ENCODE data around the gene HHEX. TPM values are rescaled to one million over a fixed set of nuclear protein-coding genes. Genes with fewer than 3 reads are reported as not detected.

HHEX gene
- total RNA-seq, 1 experiment from 2014 or later, result 11.0 TPM

- DNase-seq (ENCODE audit: low read depth, low spot score) (no peak), ATAC-seq (no peak)
- H2AFZ ChIP-seq (ENCODE audit: low read depth, low read length, poor library complexity, severe bottlenecking), result no peak overlapping the region
- no TSS peak for BruUV-seq (replicated peaks)
- no peaks in the 10 kb centered on the region for H3K9me3 ChIP-seq (ENCODE audit: control insufficient read depth in 1 of 2, insufficient read depth in 1 of 2, low read depth in 1 of 2, low read length in 2 of 2)
- H3K36me3 ChIP-seq (ENCODE audit: control insufficient read depth in 1 of 2, insufficient read depth in 2 of 2, low read length in 2 of 2), result no peaks in the 10 kb centered on the region
- H3K27ac ChIP-seq (ENCODE audit: low read depth, low read length), result no peak overlapping the region
- no peaks in the 10 kb centered on the region for H3K4me1 ChIP-seq (ENCODE audit: control insufficient read depth in 1 of 2, insufficient read depth in 2 of 2, low read length in 2 of 2)
- H3K79me2 ChIP-seq (ENCODE audit: insufficient read depth, low read length), result no peaks in the 10 kb centered on the region
- H3K4me3 ChIP-seq (replicated peaks in 1 of 2; ENCODE audit: low read depth in 1 of 2, low read length in 2 of 2), result no peak overlapping the region
- POLR2A ChIA-PET, result no interaction called here
- no peak overlapping the region for H3K4me2 ChIP-seq (ENCODE audit: low read length)
- CTCF ChIA-PET, result no interaction called here
- H4K20me1 ChIP-seq (ENCODE audit: insufficient read depth), result no peaks in the 10 kb centered on the region
- intact Hi-C loops (cut with micrococcal nuclease), result no loop called here
- TF ChIP-seq YY1 (IDR thresholded peaks at IDR 0.05; ENCODE audit: extremely low read depth, insufficient replicate concordance, low read depth, low read length) (no peak), SRF (IDR thresholded peaks at IDR 0.05; ENCODE audit: low read depth) (no peak), ZBTB33 (IDR thresholded peaks at IDR 0.05; ENCODE audit: extremely low read depth, insufficient replicate concordance, low read length) (no peak), CBX3 (IDR thresholded peaks at IDR 0.05; ENCODE audit: low read depth) (no peak), EZH2phosphoT487 (IDR thresholded peaks at IDR 0.05; ENCODE audit: borderline replicate concordance) (no peak), TCF7L2 (IDR thresholded peaks at IDR 0.05; ENCODE audit: borderline replicate concordance, extremely low read depth, insufficient read depth, insufficient read length) (no peak), RAD21 (IDR thresholded peaks at IDR 0.05; ENCODE audit: low read depth) (no peak), FOSL1 (IDR thresholded peaks at IDR 0.05; ENCODE audit: low read depth) (no peak), JUND (IDR thresholded peaks at IDR 0.05) (no peak), ZFX (IDR thresholded peaks at IDR 0.05) (no peak), ZNF274 (IDR thresholded peaks at IDR 0.05; ENCODE audit: low read depth, low read length) (no peak), SP1 (IDR thresholded peaks at IDR 0.05; ENCODE audit: low read depth) (no peak)
- RAD21 ChIA-PET (ENCODE audit: low non-redundant PET in 1 of 2, low total read pairs in 2 of 2, uncharacterized antibody in 2 of 2, unreplicated experiment in 2 of 2), result no interaction called here
- H3K27me3 ChIP-seq (ENCODE audit: insufficient read depth, low read length), result no peaks in the 10 kb centered on the region
- H3K9ac ChIP-seq (ENCODE audit: low read length), result no peak overlapping the region
- no peaks in the 10 kb centered on the region for H3K9me2 ChIP-seq (ENCODE audit: insufficient read depth)
These were observed 43.2 kb downstream of the HHEX start for GRCh38 chr10:92732958-92733357.
